ENCODE measurements around the gene XXYLT1. TPM values are rescaled to one million over a fixed set of nuclear protein-coding genes. Genes with fewer than 3 reads are reported as not detected.

The XXYLT1 gene
- total RNA-seq, 1 donor from 2014 or later, result 14.5 TPM

- Histone ChIP-seq H3K27ac (no peak overlapping the region), H3K9me3 (no peaks in the 10 kb centered on the region), H3K27me3 (no peaks in the 10 kb centered on the region), H3K4me3 (no peak overlapping the region), H3K36me3 (no peaks in the 10 kb centered on the region), H3K4me1 (no peaks in the 10 kb centered on the region)
- intact Hi-C loops (cut with DNase I), result no loop called here
- DNase-seq (ENCODE audit: extremely low spot score in 2 of 2), result no peak
- TF ChIP-seq POLR2A (IDR thresholded peaks at IDR 0.05) (no peak), POLR2AphosphoS5 (IDR thresholded peaks at IDR 0.05; ENCODE audit: insufficient read depth in 1 of 2, low read depth in 1 of 2) (no peak)
- TF ChIP-seq, protein P1, sequence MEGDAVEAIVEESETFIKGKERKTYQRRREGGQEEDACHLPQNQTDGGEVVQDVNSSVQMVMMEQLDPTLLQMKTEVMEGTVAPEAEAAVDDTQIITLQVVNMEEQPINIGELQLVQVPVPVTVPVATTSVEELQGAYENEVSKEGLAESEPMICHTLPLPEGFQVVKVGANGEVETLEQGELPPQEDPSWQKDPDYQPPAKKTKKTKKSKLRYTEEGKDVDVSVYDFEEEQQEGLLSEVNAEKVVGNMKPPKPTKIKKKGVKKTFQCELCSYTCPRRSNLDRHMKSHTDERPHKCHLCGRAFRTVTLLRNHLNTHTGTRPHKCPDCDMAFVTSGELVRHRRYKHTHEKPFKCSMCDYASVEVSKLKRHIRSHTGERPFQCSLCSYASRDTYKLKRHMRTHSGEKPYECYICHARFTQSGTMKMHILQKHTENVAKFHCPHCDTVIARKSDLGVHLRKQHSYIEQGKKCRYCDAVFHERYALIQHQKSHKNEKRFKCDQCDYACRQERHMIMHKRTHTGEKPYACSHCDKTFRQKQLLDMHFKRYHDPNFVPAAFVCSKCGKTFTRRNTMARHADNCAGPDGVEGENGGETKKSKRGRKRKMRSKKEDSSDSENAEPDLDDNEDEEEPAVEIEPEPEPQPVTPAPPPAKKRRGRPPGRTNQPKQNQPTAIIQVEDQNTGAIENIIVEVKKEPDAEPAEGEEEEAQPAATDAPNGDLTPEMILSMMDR (IDR thresholded peaks at IDR 0.05), result no peak
Observed at GRCh38 chr3:195060531-195061291, 210.2 kb downstream of the XXYLT1 start.

- no peak for DNase-seq (ENCODE audit: extremely low spot score in 2 of 2)
- intact Hi-C loops (cut with DNase I), result no loop called here
Observed at GRCh38 chr3:195060217-195060481, 210.8 kb downstream of the XXYLT1 start.

DNA sequence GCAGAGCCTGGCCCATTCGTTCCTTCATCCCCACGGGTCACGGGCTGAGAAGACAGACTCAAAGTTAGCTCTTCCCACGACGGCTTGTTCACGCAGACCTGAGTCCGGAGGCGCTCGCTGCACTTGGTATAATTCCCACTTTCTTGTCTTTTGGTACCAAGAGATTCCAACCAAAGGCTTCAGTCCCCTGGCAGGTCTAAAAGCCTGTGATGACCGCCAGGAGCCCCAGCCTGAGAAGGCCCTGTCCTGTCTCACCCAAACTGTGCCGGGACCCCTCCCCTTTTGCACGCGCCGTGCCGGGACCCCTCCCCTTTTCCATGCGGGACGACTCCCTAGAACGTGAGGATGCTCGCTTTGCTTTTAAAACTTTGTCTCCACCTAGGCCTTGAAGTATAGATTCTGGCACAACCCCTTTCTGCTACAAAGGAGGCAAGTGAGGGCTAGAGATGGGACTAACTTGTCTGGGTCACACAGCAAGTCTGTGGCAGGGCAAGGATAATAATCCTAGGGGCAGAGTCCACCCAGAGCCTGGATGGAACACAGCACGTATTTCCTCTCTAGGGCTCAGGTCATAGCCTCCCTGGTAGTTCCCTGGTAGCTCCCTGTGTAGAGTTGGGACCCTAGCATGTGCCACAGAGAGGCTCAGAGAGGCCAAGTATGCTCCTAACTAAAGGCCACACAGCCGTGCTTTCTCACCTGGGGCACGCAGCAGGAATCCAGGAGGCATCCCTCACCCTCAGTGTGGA is 211.3 kb downstream of the XXYLT1 start:
- TF ChIP-seq POLR2AphosphoS5 (IDR thresholded peaks at IDR 0.05; ENCODE audit: insufficient read depth in 1 of 2, low read depth in 1 of 2), result no peak
- no peak for TF ChIP-seq POLR2A (IDR thresholded peaks at IDR 0.05)
- TF ChIP-seq, protein P1 (IDR thresholded peaks at IDR 0.05), result no peak
- Histone ChIP-seq H3K4me1 (no peaks in the 10 kb centered on the region), H3K27me3 (no peaks in the 10 kb centered on the region), H3K36me3 (no peaks in the 10 kb centered on the region), H3K9me3 (no peaks in the 10 kb centered on the region), H3K27ac (no peak overlapping the region), H3K4me3 (no peak overlapping the region)
- intact Hi-C loops (cut with DNase I), result no loop called here
- DNase-seq (ENCODE audit: extremely low spot score in 2 of 2), result no peak

More at GRCh38 chr3:195060217-195060481, 210.8 kb downstream of the XXYLT1 start:
- TF ChIP-seq, protein P1 (IDR thresholded peaks at IDR 0.05), result no peak
- TF ChIP-seq POLR2AphosphoS5 (IDR thresholded peaks at IDR 0.05; ENCODE audit: insufficient read depth in 1 of 2, low read depth in 1 of 2) (no peak), POLR2A (IDR thresholded peaks at IDR 0.05) (no peak)
- no peak overlapping the region for H3K27ac ChIP-seq
- no peaks in the 10 kb centered on the region for H3K4me1 ChIP-seq
- H3K4me3 ChIP-seq, result no peak overlapping the region
- H3K27me3 ChIP-seq, result no peaks in the 10 kb centered on the region
- H3K9me3 ChIP-seq, result no peaks in the 10 kb centered on the region
- no peaks in the 10 kb centered on the region for H3K36me3 ChIP-seq

- TF ChIP-seq, protein P1 (IDR thresholded peaks at IDR 0.05), result no peak
- TF ChIP-seq POLR2A (IDR thresholded peaks at IDR 0.05) (no peak), POLR2AphosphoS5 (IDR thresholded peaks at IDR 0.05; ENCODE audit: insufficient read depth in 1 of 2, low read depth in 1 of 2) (no peak)
- Histone ChIP-seq H3K4me1 (no peaks in the 10 kb centered on the region), H3K4me3 (no peak overlapping the region), H3K36me3 (no peaks in the 10 kb centered on the region), H3K27ac (no peak overlapping the region), H3K27me3 (no peaks in the 10 kb centered on the region), H3K9me3 (no peaks in the 10 kb centered on the region)
- no peak for DNase-seq (ENCODE audit: extremely low spot score in 2 of 2)
- intact Hi-C loops (cut with DNase I), result no loop called here
Observed at GRCh38 chr3:195059006-195059350, 212.0 kb downstream of the XXYLT1 start.

Data from vagina (tissue), 2 donors.